Measurements from ENCODE around the gene COG7. TPM values are rescaled to one million over a fixed set of nuclear protein-coding genes. Genes with fewer than 3 reads are reported as not detected.

The COG7 gene
- total and polyA plus RNA-seq, 2 of the 13 experiments (the other 11 are each of a cell fraction or from before 2014, with no cell fraction given) = 12.6 to 54.5 TPM

DNA sequence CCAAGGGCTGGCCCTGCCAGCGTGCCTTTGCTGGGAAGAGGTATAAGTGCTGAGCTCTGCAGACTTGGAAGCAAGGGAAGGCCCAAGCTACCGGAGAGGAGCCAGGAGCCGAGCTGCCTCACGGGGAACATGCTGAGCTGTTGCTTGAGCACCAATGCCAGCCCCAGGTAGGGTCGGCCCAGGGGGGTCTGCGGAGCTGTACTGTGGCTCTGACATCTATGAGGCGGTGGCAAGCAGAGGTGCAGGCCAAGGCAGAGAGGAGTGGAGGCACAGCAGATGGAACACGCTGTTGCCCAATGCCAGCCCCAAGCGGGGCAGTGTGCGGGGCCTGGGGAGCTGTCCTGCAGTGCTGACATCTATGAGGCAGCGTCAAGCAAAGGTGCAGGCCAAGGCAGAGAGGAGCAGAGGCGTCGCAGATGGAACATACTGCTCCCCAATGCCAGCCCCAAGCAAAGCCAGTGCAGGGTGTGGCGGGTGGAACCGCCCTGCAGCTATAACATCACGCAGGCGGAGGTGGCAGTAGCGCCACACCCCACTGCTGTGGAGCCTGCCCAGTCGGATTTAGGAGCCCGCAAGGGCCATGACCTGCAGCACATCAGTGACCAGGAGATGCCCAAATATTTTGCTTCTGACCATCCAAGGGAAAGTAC lies 47.3 kb upstream of the COG7 start (continued):
- TF ChIP-seq, protein P1, sequence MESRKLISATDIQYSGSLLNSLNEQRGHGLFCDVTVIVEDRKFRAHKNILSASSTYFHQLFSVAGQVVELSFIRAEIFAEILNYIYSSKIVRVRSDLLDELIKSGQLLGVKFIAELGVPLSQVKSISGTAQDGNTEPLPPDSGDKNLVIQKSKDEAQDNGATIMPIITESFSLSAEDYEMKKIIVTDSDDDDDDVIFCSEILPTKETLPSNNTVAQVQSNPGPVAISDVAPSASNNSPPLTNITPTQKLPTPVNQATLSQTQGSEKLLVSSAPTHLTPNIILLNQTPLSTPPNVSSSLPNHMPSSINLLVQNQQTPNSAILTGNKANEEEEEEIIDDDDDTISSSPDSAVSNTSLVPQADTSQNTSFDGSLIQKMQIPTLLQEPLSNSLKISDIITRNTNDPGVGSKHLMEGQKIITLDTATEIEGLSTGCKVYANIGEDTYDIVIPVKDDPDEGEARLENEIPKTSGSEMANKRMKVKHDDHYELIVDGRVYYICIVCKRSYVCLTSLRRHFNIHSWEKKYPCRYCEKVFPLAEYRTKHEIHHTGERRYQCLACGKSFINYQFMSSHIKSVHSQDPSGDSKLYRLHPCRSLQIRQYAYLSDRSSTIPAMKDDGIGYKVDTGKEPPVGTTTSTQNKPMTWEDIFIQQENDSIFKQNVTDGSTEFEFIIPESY (CRISPR knock-in tag; IDR thresholded peaks at IDR 0.05) = peak; percentile 55; the same call in 1 of the 2 replicates
- TF ChIP-seq MEIS1 (CRISPR knock-in tag; IDR thresholded peaks at IDR 0.05; ENCODE audit: borderline replicate concordance) = no peak
- TF ChIP-seq RBFOX2 (IDR thresholded peaks at IDR 0.05; ENCODE audit: low read depth, low read length) = peak; percentile 24; the same call in 1 of the 2 replicates
- TF ChIP-seq, protein P2, sequence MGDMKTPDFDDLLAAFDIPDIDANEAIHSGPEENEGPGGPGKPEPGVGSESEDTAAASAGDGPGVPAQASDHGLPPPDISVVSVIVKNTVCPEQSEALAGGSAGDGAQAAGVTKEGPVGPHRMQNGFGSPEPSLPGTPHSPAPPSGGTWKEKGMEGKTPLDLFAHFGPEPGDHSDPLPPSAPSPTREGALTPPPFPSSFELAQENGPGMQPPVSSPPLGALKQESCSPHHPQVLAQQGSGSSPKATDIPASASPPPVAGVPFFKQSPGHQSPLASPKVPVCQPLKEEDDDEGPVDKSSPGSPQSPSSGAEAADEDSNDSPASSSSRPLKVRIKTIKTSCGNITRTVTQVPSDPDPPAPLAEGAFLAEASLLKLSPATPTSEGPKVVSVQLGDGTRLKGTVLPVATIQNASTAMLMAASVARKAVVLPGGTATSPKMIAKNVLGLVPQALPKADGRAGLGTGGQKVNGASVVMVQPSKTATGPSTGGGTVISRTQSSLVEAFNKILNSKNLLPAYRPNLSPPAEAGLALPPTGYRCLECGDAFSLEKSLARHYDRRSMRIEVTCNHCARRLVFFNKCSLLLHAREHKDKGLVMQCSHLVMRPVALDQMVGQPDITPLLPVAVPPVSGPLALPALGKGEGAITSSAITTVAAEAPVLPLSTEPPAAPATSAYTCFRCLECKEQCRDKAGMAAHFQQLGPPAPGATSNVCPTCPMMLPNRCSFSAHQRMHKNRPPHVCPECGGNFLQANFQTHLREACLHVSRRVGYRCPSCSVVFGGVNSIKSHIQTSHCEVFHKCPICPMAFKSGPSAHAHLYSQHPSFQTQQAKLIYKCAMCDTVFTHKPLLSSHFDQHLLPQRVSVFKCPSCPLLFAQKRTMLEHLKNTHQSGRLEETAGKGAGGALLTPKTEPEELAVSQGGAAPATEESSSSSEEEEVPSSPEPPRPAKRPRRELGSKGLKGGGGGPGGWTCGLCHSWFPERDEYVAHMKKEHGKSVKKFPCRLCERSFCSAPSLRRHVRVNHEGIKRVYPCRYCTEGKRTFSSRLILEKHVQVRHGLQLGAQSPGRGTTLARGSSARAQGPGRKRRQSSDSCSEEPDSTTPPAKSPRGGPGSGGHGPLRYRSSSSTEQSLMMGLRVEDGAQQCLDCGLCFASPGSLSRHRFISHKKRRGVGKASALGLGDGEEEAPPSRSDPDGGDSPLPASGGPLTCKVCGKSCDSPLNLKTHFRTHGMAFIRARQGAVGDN (CRISPR knock-in tag; IDR thresholded peaks at IDR 0.05) = peak; percentile 21; the same call in 1 of the 2 replicates
- TF ChIP-seq ATM (IDR thresholded peaks at IDR 0.05; ENCODE audit: borderline replicate concordance) = no peak
- peak; percentile 46 for TF ChIP-seq AGO2 (optimal IDR thresholded peaks at IDR 0.05; ENCODE audit: low read depth, low read length)
- TF ChIP-seq ZNF333 (CRISPR knock-in tag; IDR thresholded peaks at IDR 0.05; ENCODE audit: borderline replicate concordance) = 0 out of 2 replicates have a peak, but pooled peaks have one; percentile 34
- 0 out of 2 replicates have a peak, but pooled peaks have one; percentile 1 for TF ChIP-seq ZNF768 (CRISPR knock-in tag; IDR thresholded peaks at IDR 0.05)
- 0 out of 2 replicates have a peak, but pooled peaks have one; percentile 33 for TF ChIP-seq ZNF225 (CRISPR knock-in tag; IDR thresholded peaks at IDR 0.05)

Measured in HepG2 (cell line).